ENCODE measurements around the gene RGS6.
"Not testable (repeated sequence)": the region's sequence is repeated elsewhere in the genome, so short reads cannot be mapped to it uniquely, and the experiment has no call there.

RGS6 gene

GRCh38 chr14:71932229-71932981, at the start of gene RGS6:
RGS6 (plus strand) TSS chr14:71932429.
- DNase-seq: no peak

- no peak for DNase-seq
Measured at GRCh38 chr14:71883094-71883493, 49.1 kb upstream of the RGS6 start.

GRCh38 chr14:71885301-71885700, 46.9 kb upstream of the RGS6 start:
- no peak for DNase-seq

GRCh38 chr14:71887802-71888201, 44.4 kb upstream of the RGS6 start:
- DNase-seq: not testable (repeated sequence)

GRCh38 chr14:71890541-71890940, 41.7 kb upstream of the RGS6 start:
- no peak for DNase-seq

- no peak for DNase-seq
Measured at GRCh38 chr14:71891185-71891584, 41.0 kb upstream of the RGS6 start.

GRCh38 chr14:71891970-71892369, 40.3 kb upstream of the RGS6 start:
- DNase-seq: no peak

- no peak for DNase-seq
Measured at GRCh38 chr14:71905031-71905430, 27.2 kb upstream of the RGS6 start.

GRCh38 chr14:71905860-71906259, 26.4 kb upstream of the RGS6 start:
- DNase-seq: no peak

- DNase-seq: no peak
Measured at GRCh38 chr14:71907793-71908515, 24.3 kb upstream of the RGS6 start.

- DNase-seq: no peak
Measured at GRCh38 chr14:71911669-71912068, 20.6 kb upstream of the RGS6 start.

- DNase-seq: no peak
Measured at GRCh38 chr14:71913342-71913741, 18.9 kb upstream of the RGS6 start.

GRCh38 chr14:71918955-71919354, 13.3 kb upstream of the RGS6 start:
- DNase-seq: no peak

GRCh38 chr14:71923513-71923912, 8.7 kb upstream of the RGS6 start:
- no peak for DNase-seq

GRCh38 chr14:71931492-71932228, 569 bp upstream of the RGS6 start:
- DNase-seq: no peak

GRCh38 chr14:71933001-71933587, 865 bp downstream of the RGS6 start:
- no peak for DNase-seq

GRCh38 chr14:71938273-71938672, 6.0 kb downstream of the RGS6 start:
- DNase-seq: not testable (repeated sequence)

- not testable (repeated sequence) for DNase-seq
Measured at GRCh38 chr14:71939344-71939743, 7.1 kb downstream of the RGS6 start.

- DNase-seq: not testable (repeated sequence)
Measured at GRCh38 chr14:71940500-71940899, 8.3 kb downstream of the RGS6 start.

- not testable (repeated sequence) for DNase-seq
Measured at GRCh38 chr14:71941616-71942015, 9.4 kb downstream of the RGS6 start.

- no peak for DNase-seq
Measured at GRCh38 chr14:71942904-71943694, 10.9 kb downstream of the RGS6 start.

- DNase-seq: no peak
Measured at GRCh38 chr14:71943695-71944018, 11.4 kb downstream of the RGS6 start.
